NT2/D1 (cell line): ENCODE measurements around the gene PTGR2.

Source experiments
- YY1 ChIP-seq: IDR thresholded peaks from 2 replicates; pipeline ENCODE4 v1.6.1; 2011; ENCODE audit not compliant: insufficient read length, insufficient read depth
- ZNF274 ChIP-seq: IDR thresholded peaks from 2 replicates; pipeline ENCODE4 v1.6.1; 2011; ENCODE audit warnings: mild to moderate bottlenecking, low read depth, low read length

GRCh38 chr14:73843296-73843695 is 8.3 kb upstream of the PTGR2 start:
- TF ChIP-seq ZNF274 (no peak), YY1 (no peak)
